B cell (primary cell): ENCODE results near the gene MMP8. TPM values are rescaled to one million over a fixed set of nuclear protein-coding genes. Genes with fewer than 3 reads are reported as not detected.

Experiments
- ATAC-seq: fragments of 200-7000 bp; cut with Tn5 transposase; one replicate; pipeline ENCODE4 v1.10.0; 2021; ENCODE audit warnings: low read depth, mild to moderate bottlenecking, moderate number of reproducible peaks, moderate library complexity
- CTCF ChIA-PET: fragments of 350-600 bp; sonication (Branson Sonifier 250); formaldehyde crosslinking; loops from one replicate; lab custom pipeline; 2021; ENCODE audit warnings: antibody characterized with exemption, inconsistent platforms; lab: Charles Lee
- POLR2A ChIA-PET: fragments of 350-600 bp; sonication (Branson Sonifier 250); formaldehyde crosslinking; loops from one replicate; lab custom pipeline; 2021; ENCODE audit warnings: antibody characterized with exemption; lab: Charles Lee
- DNase-seq: peaks from one replicate; pipeline ENCODE4 v3.0.0; 2013
- H2AFZ ChIP-seq: 2 replicates; pipeline ENCODE4 v1.6.1; 2012; ENCODE audit warnings: mild to moderate bottlenecking, low read depth, low read length; ENCODE audit not compliant: insufficient read depth, poor library complexity, severe bottlenecking
- H3K27ac ChIP-seq, 2 donors: 1 replicate in 1 of 2; 2 replicates in 1 of 2; pipeline ENCODE4 v1.5.1; 2012 to 2013; ENCODE audit warnings: low read length in 2 of 2, mild to moderate bottlenecking in 2 of 2, moderate library complexity in 1 of 2
- H3K27me3 ChIP-seq, 4 experiments: fragments of 200-600 bp in 1 of 4; sonication (generic) in 1 of 4; replicated peaks in 1 of 4; 1 replicate in 2 of 4; 2 replicates in 2 of 4; pipeline versions ENCODE4 v1.6.1 to v1.7.0; 2013 to 2016; ENCODE audit warnings: low read length in 3 of 4, mild to moderate bottlenecking in 2 of 4, mixed read lengths in 1 of 4, moderate library complexity in 1 of 4; ENCODE audit not compliant: insufficient read depth in 4 of 4, control insufficient read depth in 3 of 4; ENCODE audit errors: control extremely low read depth in 1 of 4
- H3K36me3 ChIP-seq, 2 experiments: replicated peaks in 1 of 2; 1 replicate in 1 of 2; 2 replicates in 1 of 2; pipeline versions ENCODE4 v1.6.1 to v1.7.1; 2013; ENCODE audit warnings: low read length in 1 of 2; ENCODE audit not compliant: insufficient read depth in 2 of 2, control insufficient read depth in 1 of 2; ENCODE audit errors: control extremely low read depth in 1 of 2, extremely low read depth in 1 of 2
- H3K4me1 ChIP-seq, 2 donors: fragments of 200-600 bp in 1 of 2; sonication (generic) in 1 of 2; 1 replicate in 1 of 2; 2 replicates in 1 of 2; pipeline versions ENCODE4 v1.5.1 to v1.6.1; 2013 to 2017; ENCODE audit warnings: low read length in 2 of 2; ENCODE audit not compliant: control insufficient read depth in 2 of 2, insufficient read depth in 2 of 2
- H3K4me2 ChIP-seq: replicated peaks from 2 replicates; pipeline ENCODE3; 2012; ENCODE audit warnings: mild to moderate bottlenecking, low read depth, low read length; ENCODE audit not compliant: poor library complexity, severe bottlenecking
- H3K4me3 ChIP-seq, 5 experiments: fragments of 200-600 bp in 1 of 5; sonication (generic) in 1 of 5; 1 replicate in 3 of 5; 2 replicates in 2 of 5; pipeline versions ENCODE4 v1.5.1 to v1.7.0; 2011 to 2016; ENCODE audit warnings: low read length in 4 of 5, mild to moderate bottlenecking in 4 of 5, low read depth in 2 of 5, control low read depth in 1 of 5, moderate library complexity in 1 of 5; ENCODE audit not compliant: insufficient read depth in 1 of 5; ENCODE audit errors: control extremely low read depth in 1 of 5, extremely low read depth in 1 of 5
- H3K79me2 ChIP-seq: fragments of 200-600 bp; sonication (generic); one replicate; pipeline ENCODE4 v1.6.0; 2016; ENCODE audit warnings: low read length; ENCODE audit not compliant: control insufficient read depth, insufficient read depth
- H3K9ac ChIP-seq: fragments of 200-600 bp; sonication (generic); 2 replicates; pipeline ENCODE4 v1.6.1; 2017; ENCODE audit warnings: mild to moderate bottlenecking, low read length, moderate library complexity
- H3K9me3 ChIP-seq, 3 donors: one replicate each; pipeline versions ENCODE4 v1.6.1 to v1.7.1; 2013; ENCODE audit warnings: low read length in 2 of 3; ENCODE audit not compliant: control insufficient read depth in 2 of 3, insufficient read depth in 1 of 3; ENCODE audit errors: control extremely low read depth in 1 of 3
- H4K20me1 ChIP-seq: 2 replicates; pipeline ENCODE4 v1.6.0; 2012; ENCODE audit warnings: mild to moderate bottlenecking, low read length; ENCODE audit not compliant: insufficient read depth, control insufficient read depth, poor library complexity, severe bottlenecking
- H3K27ac Mint-ChIP-seq: one replicate; pipeline ENCODE4 v1.8.0; 2021; ENCODE audit warnings: mixed read lengths
- H3K27me3 Mint-ChIP-seq: one replicate; pipeline ENCODE4 v1.8.0; 2021; ENCODE audit warnings: mixed read lengths
- H3K4me1 Mint-ChIP-seq: one replicate; pipeline ENCODE4 v1.8.0; 2021; ENCODE audit warnings: mixed read lengths
- H3K4me3 Mint-ChIP-seq: one replicate; pipeline ENCODE4 v1.8.0; 2021; ENCODE audit warnings: mixed read lengths
- H3K9me3 Mint-ChIP-seq: one replicate; pipeline ENCODE4 v1.8.0; 2022; ENCODE audit warnings: mixed read lengths; ENCODE audit not compliant: insufficient read depth
- CTCF ChIP-seq: fragments of 200-600 bp; IDR thresholded peaks from one replicate; pipeline ENCODE4 v1.8.0; 2022; ENCODE audit warnings: antibody characterized with exemption, mild to moderate bottlenecking
- EZH2 ChIP-seq: IDR thresholded peaks from 2 replicates; pipeline ENCODE4 v1.6.1; 2012; ENCODE audit warnings: borderline replicate concordance, low read depth, mild to moderate bottlenecking, moderate library complexity, low read length; ENCODE audit not compliant: insufficient read depth, poor library complexity, severe bottlenecking
- WGBS: methylation state at CpG from one replicate; pipeline ENCODE4 v1.1.5; 2013; ENCODE audit warnings: missing lambda C conversion rate; ENCODE audit not compliant: insufficient coverage; 5-methylcytosine and 5-hydroxymethylcytosine counted together
- intact Hi-C: fragments of 100-400 bp; cut with micrococcal nuclease; formaldehyde crosslinking; loops from one replicate; pipeline ENCODE4 v1.10.0; 2022
- polyA plus RNA-seq: library from polyadenylated mRNA; depleted of rRNA; stranded (reverse); fragments of >200 nt; gene quantifications from 2 replicates; pipeline ENCODE4 v1.2.3, GENCODE V29; 2012
- total RNA-seq, 2 donors: library from RNA; stranded (reverse); fragments of 120-200 nt in 1 of 2; gene quantifications; 1 replicate in 1 of 2; 2 replicates in 1 of 2; pipeline versions ENCODE4 v1.2.3 to v1.2.4, GENCODE V29; 2013 to 2022

The MMP8 gene
- total and polyA plus RNA-seq, 2 donors (not counting 1 experiment from before 2014, with no cell fraction given) = not detected

DNA sequence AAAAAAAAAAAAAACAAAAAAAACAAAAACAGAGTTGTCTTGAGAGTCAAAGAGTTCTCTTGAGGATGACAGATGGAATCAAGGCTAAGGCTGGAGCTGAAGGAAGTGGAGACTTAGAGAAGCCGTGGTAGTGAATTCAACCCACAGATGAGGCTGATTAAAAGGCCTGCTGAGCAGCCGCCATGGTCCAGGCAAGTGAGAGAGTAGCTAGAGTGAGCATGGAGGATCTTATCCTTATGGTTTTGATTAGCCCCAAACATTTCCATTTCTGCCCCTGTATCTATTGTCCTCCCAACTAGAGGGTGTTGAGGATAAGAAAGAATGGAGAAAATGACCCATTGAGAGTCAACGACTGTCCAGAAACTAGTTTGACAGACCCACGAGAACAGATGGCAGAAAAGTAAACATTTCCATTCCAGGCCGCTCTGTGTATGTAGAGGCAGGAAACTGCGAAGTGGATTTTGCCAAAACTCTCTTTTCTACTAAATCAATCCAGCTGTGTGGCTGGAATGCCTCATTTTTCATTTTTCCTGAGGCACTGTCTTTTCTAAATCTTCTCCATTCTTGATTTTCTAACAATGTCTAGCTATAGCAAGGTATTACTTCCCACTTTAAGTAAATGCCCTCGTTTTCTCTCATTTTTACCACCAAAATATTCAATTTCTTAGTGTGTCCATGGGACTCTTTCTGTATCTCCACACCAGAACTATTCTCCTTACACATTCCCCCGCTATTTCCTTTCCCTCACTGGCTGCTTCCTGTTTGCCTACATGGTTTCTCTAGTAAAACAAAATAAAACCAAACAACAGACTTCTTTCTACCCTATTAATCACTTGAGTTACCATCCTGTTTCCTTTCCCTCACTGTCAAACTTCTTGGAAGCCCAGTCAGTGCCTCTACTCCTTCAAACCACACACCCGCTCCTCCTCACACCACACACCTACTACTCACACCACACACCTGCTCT, 5.4 kb upstream of the MMP8 start:
- DNase-seq = no peak
- Histone ChIP-seq H3K27me3 (peaks cover 0 to 4% (median 0%) of the 10 kb centered on the region in 4 experiments), H3K27ac (no peak overlapping the region), H3K36me3 (no peaks in the 10 kb centered on the region), H3K4me1 (no peaks in the 10 kb centered on the region), H4K20me1 (no peaks in the 10 kb centered on the region), H3K9ac (no peak overlapping the region), H3K4me2 (no peak overlapping the region), H3K9me3 (peaks cover 0 to 6% (median 0%) of the 10 kb centered on the region in 3 donors), H3K79me2 (no peaks in the 10 kb centered on the region), H2AFZ (no peak overlapping the region), H3K4me3 (no peak overlapping the region)
- no peak for ATAC-seq
- H3K27ac Mint-ChIP-seq = no peak overlapping the region
- peaks cover 15% of the 10 kb centered on the region for H3K27me3 Mint-ChIP-seq
- ChIA-PET POLR2A (no interaction called here), CTCF (no interaction called here)
- intact Hi-C loops = no loop called here
- no peaks in the 10 kb centered on the region for H3K9me3 Mint-ChIP-seq
- 71% methylated on average over 7 of the region's 9 CpGs for WGBS
- H3K4me3 Mint-ChIP-seq = no peak overlapping the region
- no peaks in the 10 kb centered on the region for H3K4me1 Mint-ChIP-seq
- TF ChIP-seq CTCF (no peak), EZH2 (no peak)

- no peak overlapping the region for H3K4me2 ChIP-seq
Measured at GRCh38 chr11:102727890-102728289, 3.1 kb upstream of the MMP8 start.

More at GRCh38 chr11:102727890-102728289, 3.1 kb upstream of the MMP8 start:
- TF ChIP-seq CTCF (no peak), EZH2 (no peak)
- no peak overlapping the region for H2AFZ ChIP-seq
- DNase-seq = no peak
- H3K9me3 Mint-ChIP-seq = no peaks in the 10 kb centered on the region
- no peaks in the 10 kb centered on the region for H3K4me1 ChIP-seq
- ChIA-PET CTCF (no interaction called here), POLR2A (no interaction called here)
- H3K9me3 ChIP-seq = peaks cover 0 to 6% (median 0%) of the 10 kb centered on the region in 3 donors
- WGBS = no CpG with 5 or more reads among the region's 2 CpGs
- no peaks in the 10 kb centered on the region for H3K27me3 ChIP-seq
- no peaks in the 10 kb centered on the region for H3K4me1 Mint-ChIP-seq
- H3K9ac ChIP-seq = no peak overlapping the region
- H3K27ac Mint-ChIP-seq = no peak overlapping the region
- H3K4me3 Mint-ChIP-seq = no peak overlapping the region
- no peak overlapping the region for H3K27ac ChIP-seq
- H4K20me1 ChIP-seq = no peaks in the 10 kb centered on the region
- ATAC-seq = no peak
- H3K27me3 Mint-ChIP-seq = no peaks in the 10 kb centered on the region
- H3K4me3 ChIP-seq = no peak overlapping the region
- no peaks in the 10 kb centered on the region for H3K36me3 ChIP-seq
- H3K79me2 ChIP-seq = no peaks in the 10 kb centered on the region
- intact Hi-C loops = no loop called here
